ENCODE results near the gene PHPT1. TPM values are rescaled to one million over a fixed set of nuclear protein-coding genes. Genes with fewer than 3 reads are reported as not detected.

Gene PHPT1
- total RNA-seq, 1 experiment from 2014 or later, result 161 TPM

- Histone ChIP-seq H3K9me3 (ENCODE audit: control insufficient read depth, low read depth, low read length) (peaks cover 5% of the 10 kb centered on the region), H3K18ac (ENCODE audit: insufficient read length, low read depth, low read length) (no peak overlapping the region), H4K8ac (replicated peaks; ENCODE audit: insufficient read length, low read depth, low read length) (no peak overlapping the region), H3K4me1 (ENCODE audit: insufficient read depth, low read length) (0 out of 2 replicates have a peak, but pooled peaks cover 3% of the 10 kb centered on the region), H3K23me2 (ENCODE audit: insufficient read length, low read depth, low read length, poor library complexity, severe bottlenecking) (peaks cover 4% of the 10 kb centered on the region), H3K27me3 (ENCODE audit: insufficient read depth, low read length) (no peaks in the 10 kb centered on the region), H2BK5ac (ENCODE audit: insufficient read length, low read length) (no peak overlapping the region), H3K14ac (ENCODE audit: insufficient read depth, low read length) (no peak overlapping the region), H2BK12ac (ENCODE audit: insufficient read length, low read depth, low read length) (no peak overlapping the region), H4K91ac (ENCODE audit: insufficient read length, low read depth, low read length) (no peak overlapping the region), H2BK15ac (ENCODE audit: low read depth, low read length) (no peak overlapping the region), H3K79me1 (ENCODE audit: insufficient read depth, low read depth, low read length, poor library complexity, severe bottlenecking) (peaks cover 2% of the 10 kb centered on the region), H2AFZ (ENCODE audit: low read length) (no peak overlapping the region), H2BK120ac (ENCODE audit: low read depth, low read length, poor library complexity, severe bottlenecking) (no peak overlapping the region), H3K79me2 (ENCODE audit: insufficient read depth, low read length) (peaks cover 2% of the 10 kb centered on the region; the same call in 1 of the 2 replicates), H4K20me1 (ENCODE audit: control insufficient read depth, insufficient read depth, insufficient read length) (no peaks in the 10 kb centered on the region), H3K9ac (ENCODE audit: extremely low read depth, insufficient read length, low read length) (peak overlapping the region; percentile 21), H3K56ac (ENCODE audit: insufficient read length, low read depth, low read length) (no peak overlapping the region), H2AK5ac (ENCODE audit: insufficient read length, low read length) (no peak overlapping the region), H3K23ac (ENCODE audit: insufficient read length, low read depth, low read length) (no peak overlapping the region), H4K5ac (ENCODE audit: insufficient read length, low read depth, low read length) (no peak overlapping the region), H3K27ac (ENCODE audit: insufficient read length, low read depth, low read length) (no peak overlapping the region), H3T11ph (ENCODE audit: low read length) (no peak overlapping the region), H2BK20ac (ENCODE audit: low read depth, low read length, poor library complexity, severe bottlenecking) (no peak overlapping the region), H3K4ac (ENCODE audit: low read depth, low read length) (no peak overlapping the region), H3K4me2 (ENCODE audit: insufficient read depth, insufficient read length, low read length) (peak overlapping the region; percentile 46)
- TF ChIP-seq CTCF (conservative IDR thresholded peaks at IDR 0.05), result no peak
- peaks cover 7% of the 10 kb centered on the region for H3K27me3 Mint-ChIP-seq (ENCODE audit: low read depth)
- H3K27ac Mint-ChIP-seq, result peak overlapping the region in 1 of 3 experiments; percentile 63; a peak in 1 of 7 replicates
- no CpG with 5 or more reads among the region's 11 CpGs for WGBS (ENCODE audit: extremely low coverage, insufficient read length, low lambda C conversion rate)
- peak overlapping the region; percentile 78 to 84 for H3K4me3 Mint-ChIP-seq
- H3K9me3 Mint-ChIP-seq, result peaks cover 18 to 32% of the 10 kb centered on the region in 2 experiments
- DNase-seq, result no peak
- H3K4me1 Mint-ChIP-seq, result peaks cover 5 to 6% of the 10 kb centered on the region in 2 experiments
- H3K36me3 Mint-ChIP-seq (ENCODE audit: insufficient read depth in 1 of 3, low read depth in 3 of 3), result peaks cover 22 to 58% (median 57%) of the 10 kb centered on the region in 3 experiments
Observed at GRCh38 chr9:136865041-136865767, 16.0 kb downstream of the PHPT1 start.
